ENCODE results near the gene ORC4. TPM values are rescaled to one million over a fixed set of nuclear protein-coding genes. Genes with fewer than 3 reads are reported as not detected.

Gene ORC4
- total and polyA plus RNA-seq, 4 donors, result 45.1 to 82.5 (median 67.8) TPM

GRCh38 chr2:148044322-148044721 is 23.8 kb upstream of the ORC4 start:
- Histone ChIP-seq H3K4me3 (ENCODE audit: low read depth, low read length) (no peak overlapping the region), H3K36me3 (ENCODE audit: control insufficient read depth, insufficient read depth, low read length) (no peaks in the 10 kb centered on the region), H3K27me3 (ENCODE audit: control insufficient read depth, insufficient read depth, low read length) (no peaks in the 10 kb centered on the region), H3K27ac (ENCODE audit: low read depth, low read length) (no peak overlapping the region), H3K9me3 (ENCODE audit: control insufficient read depth, insufficient read depth, low read length) (no peaks in the 10 kb centered on the region), H3K4me1 (ENCODE audit: control insufficient read depth, insufficient read depth, low read length) (no peaks in the 10 kb centered on the region)
- no peak for DNase-seq (ENCODE audit: low read depth in 4 of 6, low spot score in 6 of 6)
- no CpG with 5 or more reads among the region's 2 CpGs for WGBS (ENCODE audit: insufficient coverage)

- Histone ChIP-seq H3K4me1 (ENCODE audit: control insufficient read depth, insufficient read depth, low read length) (no peaks in the 10 kb centered on the region), H3K27ac (ENCODE audit: low read depth, low read length) (no peak overlapping the region), H3K36me3 (ENCODE audit: control insufficient read depth, insufficient read depth, low read length) (no peaks in the 10 kb centered on the region), H3K9me3 (ENCODE audit: control insufficient read depth, insufficient read depth, low read length) (no peaks in the 10 kb centered on the region), H3K27me3 (ENCODE audit: control insufficient read depth, insufficient read depth, low read length) (no peaks in the 10 kb centered on the region), H3K4me3 (ENCODE audit: low read depth, low read length) (no peak overlapping the region)
- WGBS (ENCODE audit: insufficient coverage), result no CpG with 5 or more reads among the region's 2 CpGs
- DNase-seq (ENCODE audit: low read depth in 4 of 6, low spot score in 6 of 6), result no peak
Observed at GRCh38 chr2:148042219-148042618, 21.7 kb upstream of the ORC4 start.

GRCh38 chr2:148039783-148040182 is 19.2 kb upstream of the ORC4 start:
- Histone ChIP-seq H3K36me3 (ENCODE audit: control insufficient read depth, insufficient read depth, low read length) (no peaks in the 10 kb centered on the region), H3K9me3 (ENCODE audit: control insufficient read depth, insufficient read depth, low read length) (no peaks in the 10 kb centered on the region), H3K27ac (ENCODE audit: low read depth, low read length) (no peak overlapping the region), H3K4me1 (ENCODE audit: control insufficient read depth, insufficient read depth, low read length) (no peaks in the 10 kb centered on the region), H3K4me3 (ENCODE audit: low read depth, low read length) (no peak overlapping the region), H3K27me3 (ENCODE audit: control insufficient read depth, insufficient read depth, low read length) (no peaks in the 10 kb centered on the region)
- no peak for DNase-seq (ENCODE audit: low read depth in 4 of 6, low spot score in 6 of 6)
- no CpG with 5 or more reads among the region's 1 CpG for WGBS (ENCODE audit: insufficient coverage)

- H3K27ac ChIP-seq (ENCODE audit: low read depth, low read length), result no peak overlapping the region
- no peaks in the 10 kb centered on the region for H3K4me1 ChIP-seq (ENCODE audit: control insufficient read depth, insufficient read depth, low read length)
- H3K27me3 ChIP-seq (ENCODE audit: control insufficient read depth, insufficient read depth, low read length), result no peaks in the 10 kb centered on the region
- no peaks in the 10 kb centered on the region for H3K36me3 ChIP-seq (ENCODE audit: control insufficient read depth, insufficient read depth, low read length)
- no peaks in the 10 kb centered on the region for H3K9me3 ChIP-seq (ENCODE audit: control insufficient read depth, insufficient read depth, low read length)
- DNase-seq (ENCODE audit: low read depth in 4 of 6, low spot score in 6 of 6), result no peak
- no peak overlapping the region for H3K4me3 ChIP-seq (ENCODE audit: low read depth, low read length)
- 100% methylated on average over 3 of the region's 4 CpGs for WGBS (ENCODE audit: insufficient coverage)
Observed at GRCh38 chr2:148032215-148032614, 11.7 kb upstream of the ORC4 start.

- no peak overlapping the region for H3K27ac ChIP-seq (ENCODE audit: low read depth, low read length)
- H3K27me3 ChIP-seq (ENCODE audit: control insufficient read depth, insufficient read depth, low read length), result no peaks in the 10 kb centered on the region
- DNase-seq (ENCODE audit: low read depth in 4 of 6, low spot score in 6 of 6), result no peak
Observed at GRCh38 chr2:148031152-148031551, 10.6 kb upstream of the ORC4 start.

GRCh38 chr2:148028781-148029180 is 8.2 kb upstream of the ORC4 start:
- H3K36me3 ChIP-seq (ENCODE audit: control insufficient read depth, insufficient read depth, low read length), result no peaks in the 10 kb centered on the region
- no CpG with 5 or more reads among the region's 1 CpG for WGBS (ENCODE audit: insufficient coverage)

More at GRCh38 chr2:148031152-148031551, 10.6 kb upstream of the ORC4 start:
- Histone ChIP-seq H3K4me3 (ENCODE audit: low read depth, low read length) (no peak overlapping the region), H3K36me3 (ENCODE audit: control insufficient read depth, insufficient read depth, low read length) (no peaks in the 10 kb centered on the region), H3K9me3 (ENCODE audit: control insufficient read depth, insufficient read depth, low read length) (no peaks in the 10 kb centered on the region), H3K4me1 (ENCODE audit: control insufficient read depth, insufficient read depth, low read length) (no peaks in the 10 kb centered on the region)

GRCh38 chr2:148027822-148028221 is 7.3 kb upstream of the ORC4 start:
- no peak overlapping the region for H3K27ac ChIP-seq (ENCODE audit: low read depth, low read length)
- DNase-seq (ENCODE audit: low read depth in 4 of 6, low spot score in 6 of 6), result no peak
- no peak overlapping the region for H3K4me3 ChIP-seq (ENCODE audit: low read depth, low read length)
- H3K9me3 ChIP-seq (ENCODE audit: control insufficient read depth, insufficient read depth, low read length), result no peaks in the 10 kb centered on the region
- no CpG with 5 or more reads among the region's 1 CpG for WGBS (ENCODE audit: insufficient coverage)
- H3K27me3 ChIP-seq (ENCODE audit: control insufficient read depth, insufficient read depth, low read length), result no peaks in the 10 kb centered on the region
- no peaks in the 10 kb centered on the region for H3K4me1 ChIP-seq (ENCODE audit: control insufficient read depth, insufficient read depth, low read length)
- no peaks in the 10 kb centered on the region for H3K36me3 ChIP-seq (ENCODE audit: control insufficient read depth, insufficient read depth, low read length)

More at GRCh38 chr2:148028781-148029180, 8.2 kb upstream of the ORC4 start:
- Histone ChIP-seq H3K4me3 (ENCODE audit: low read depth, low read length) (no peak overlapping the region), H3K27ac (ENCODE audit: low read depth, low read length) (no peak overlapping the region), H3K27me3 (ENCODE audit: control insufficient read depth, insufficient read depth, low read length) (no peaks in the 10 kb centered on the region), H3K4me1 (ENCODE audit: control insufficient read depth, insufficient read depth, low read length) (no peaks in the 10 kb centered on the region), H3K9me3 (ENCODE audit: control insufficient read depth, insufficient read depth, low read length) (no peaks in the 10 kb centered on the region)
- DNase-seq (ENCODE audit: low read depth in 4 of 6, low spot score in 6 of 6), result no peak

- Histone ChIP-seq H3K9me3 (ENCODE audit: control insufficient read depth, insufficient read depth, low read length) (no peaks in the 10 kb centered on the region), H3K4me1 (ENCODE audit: control insufficient read depth, insufficient read depth, low read length) (no peaks in the 10 kb centered on the region), H3K27me3 (ENCODE audit: control insufficient read depth, insufficient read depth, low read length) (no peaks in the 10 kb centered on the region), H3K4me3 (ENCODE audit: low read depth, low read length) (no peak overlapping the region), H3K36me3 (ENCODE audit: control insufficient read depth, insufficient read depth, low read length) (no peaks in the 10 kb centered on the region), H3K27ac (ENCODE audit: low read depth, low read length) (no peak overlapping the region)
- WGBS (ENCODE audit: insufficient coverage), result 100% methylated on average over 2 of the region's 2 CpGs
- DNase-seq (ENCODE audit: low read depth in 4 of 6, low spot score in 6 of 6), result no peak
Observed at GRCh38 chr2:148026573-148026972, 6.0 kb upstream of the ORC4 start.

GRCh38 chr2:148023861-148024260 is 3.3 kb upstream of the ORC4 start:
- no peak overlapping the region for H3K27ac ChIP-seq (ENCODE audit: low read depth, low read length)
- no peak overlapping the region for H3K4me3 ChIP-seq (ENCODE audit: low read depth, low read length)
- H3K9me3 ChIP-seq (ENCODE audit: control insufficient read depth, insufficient read depth, low read length), result no peaks in the 10 kb centered on the region
- H3K27me3 ChIP-seq (ENCODE audit: control insufficient read depth, insufficient read depth, low read length), result no peaks in the 10 kb centered on the region
- DNase-seq (ENCODE audit: low read depth in 4 of 6, low spot score in 6 of 6), result no peak
- H3K36me3 ChIP-seq (ENCODE audit: control insufficient read depth, insufficient read depth, low read length), result no peaks in the 10 kb centered on the region
- peaks cover 5% of the 10 kb centered on the region for H3K4me1 ChIP-seq (ENCODE audit: control insufficient read depth, insufficient read depth, low read length)

- no peak for DNase-seq (ENCODE audit: low read depth in 4 of 6, low spot score in 6 of 6)
- Histone ChIP-seq H3K4me1 (ENCODE audit: control insufficient read depth, insufficient read depth, low read length) (peaks cover 5% of the 10 kb centered on the region), H3K27ac (ENCODE audit: low read depth, low read length) (no peak overlapping the region), H3K27me3 (ENCODE audit: control insufficient read depth, insufficient read depth, low read length) (no peaks in the 10 kb centered on the region), H3K4me3 (ENCODE audit: low read depth, low read length) (peak overlapping the region; percentile 88), H3K36me3 (ENCODE audit: control insufficient read depth, insufficient read depth, low read length) (no peaks in the 10 kb centered on the region), H3K9me3 (ENCODE audit: control insufficient read depth, insufficient read depth, low read length) (no peaks in the 10 kb centered on the region)
- WGBS (ENCODE audit: insufficient coverage), result no CpG with 5 or more reads among the region's 2 CpGs
Observed at GRCh38 chr2:148022882-148023281, 2.3 kb upstream of the ORC4 start.

Data from spinal cord (tissue), 10 donors.